Breast epithelium (tissue), 3 donors: ENCODE results near the gene DCAF17.

Experiments
- CTCF ChIP-seq, 3 donors: fragments of 450-650 bp; IDR thresholded peaks; one replicate each; pipeline ENCODE4 v1.5.1; 2016 to 2017; ENCODE audit warnings: antibody characterized with exemption in 3 of 3, mild to moderate bottlenecking in 3 of 3, moderate library complexity in 3 of 3
- POLR2A ChIP-seq: fragments of 450-650 bp; IDR thresholded peaks from one replicate; pipeline ENCODE4 v1.6.1; 2016; ENCODE audit warnings: antibody characterized with exemption, mild to moderate bottlenecking, moderate library complexity

GRCh38 chr2:171487803-171488259 is 53.8 kb downstream of the DCAF17 start:
- TF ChIP-seq CTCF (IDR thresholded peaks at IDR 0.05) (no peak), POLR2A (no peak)
